HG02571 (cell line): ENCODE data around the gene ZNF846.
"Not testable (repeated sequence)": the region's sequence is repeated elsewhere in the genome, so short reads cannot be mapped to it uniquely, and the experiment has no call there.

Source experiments
- ATAC-seq: cut with Tn5 transposase; IDR thresholded peaks from one replicate; pipeline ENCODE4 v1.9.1; 2021; ENCODE audit warnings: mild to moderate bottlenecking, moderate library complexity; ENCODE audit not compliant: unreplicated experiment

ZNF846 gene

GRCh38 chr19:9785367-9786331 lies 17.1 kb upstream of the ZNF846 start:
- ATAC-seq, result peak; percentile 59

- ATAC-seq, result not testable (repeated sequence)
Observed at GRCh38 chr19:9784163-9784496, 15.6 kb upstream of the ZNF846 start.

GRCh38 chr19:9782338-9782737 lies 13.8 kb upstream of the ZNF846 start:
- no peak for ATAC-seq

GRCh38 chr19:9757544-9758501 lies 10.7 kb downstream of the ZNF846 start:
- no peak for ATAC-seq

GRCh38 chr19:9752701-9753443 lies 15.7 kb downstream of the ZNF846 start:
- ATAC-seq, result no peak

GRCh38 chr19:9751446-9751845 lies 17.1 kb downstream of the ZNF846 start:
- no peak for ATAC-seq

- ATAC-seq, result no peak
Observed at GRCh38 chr19:9741476-9742171, 26.9 kb downstream of the ZNF846 start.

GRCh38 chr19:9735986-9736385 lies 32.6 kb downstream of the ZNF846 start:
- no peak for ATAC-seq

GRCh38 chr19:9730056-9730455 lies 38.5 kb downstream of the ZNF846 start:
- not testable (repeated sequence) for ATAC-seq

- no peak for ATAC-seq
Observed at GRCh38 chr19:9729162-9729561, 39.4 kb downstream of the ZNF846 start.

- ATAC-seq, result no peak
Observed at GRCh38 chr19:9727644-9728043, 40.9 kb downstream of the ZNF846 start.

GRCh38 chr19:9725508-9726201 lies 42.9 kb downstream of the ZNF846 start:
- ATAC-seq, result not testable (repeated sequence)

GRCh38 chr19:9724157-9724556 lies 44.4 kb downstream of the ZNF846 start:
- no peak for ATAC-seq

- ATAC-seq, result no peak
Observed at GRCh38 chr19:9721861-9722260, 46.7 kb downstream of the ZNF846 start.

- ATAC-seq, result no peak
Observed at GRCh38 chr19:9720541-9720940, 48.0 kb downstream of the ZNF846 start.

GRCh38 chr19:9711815-9712214 lies 56.7 kb downstream of the ZNF846 start:
- ATAC-seq, result no peak

GRCh38 chr19:9709305-9709704 lies 59.2 kb downstream of the ZNF846 start:
- ATAC-seq, result no peak

GRCh38 chr19:9705836-9706235 lies 62.7 kb downstream of the ZNF846 start:
- ATAC-seq, result no peak

- no peak for ATAC-seq
Observed at GRCh38 chr19:9702186-9702585, 66.4 kb downstream of the ZNF846 start.
